K562 (cell line): ENCODE measurements around the gene CYP11A1. TPM values are rescaled to one million over a fixed set of nuclear protein-coding genes. Genes with fewer than 3 reads are reported as not detected.

ENCODE experiments used
- ATAC-seq: fragments of 200-7000 bp; cut with Tn5 transposase; 3 replicates; pipeline ENCODE4 v1.9.1; 2020; ENCODE audit warnings: moderate library complexity
- BruUV-seq: library from RNA; stranded (reverse); fragments of 400-500 nt; replicated peaks from 2 replicates; lab custom pipeline; 2021; lab: Mats Ljungman, UMichigan
- CTCF ChIA-PET: fragments of 300-600 bp; formaldehyde crosslinking; extraction: SDS; loops from one replicate; lab custom pipeline; 2021; ENCODE audit warnings: low intra/inter-chr PET ratio; lab: Yijun Ruan, JAX
- POLR2A ChIA-PET: fragments of 300-600, 350-650 bp; sonication (Branson Sonifier 250); formaldehyde crosslinking; extraction: SDS; loops from one replicate; lab custom pipeline; 2021; ENCODE audit warnings: antibody characterized with exemption, inconsistent platforms; lab: Yijun Ruan, JAX
- DNase-seq, 4 experiments: peaks; one replicate each; pipeline versions ENCODE4 v3.0.0 to v3.0.0-alpha.2; 2011 to 2018; ENCODE audit warnings: low spot score in 3 of 4, mixed read lengths in 3 of 4; ENCODE audit errors: extremely low read depth in 1 of 4
- FAIRE-seq: peaks from 2 replicates; lab custom pipeline; 2011; peaks lifted over from hg19 to GRCh38; lab: Jason Lieb, UNC
- H2AFZ ChIP-seq: 2 replicates; pipeline ENCODE4 v1.6.0; 2011; ENCODE audit warnings: low read depth, low read length, control low read depth, inconsistent platforms
- H3K27ac ChIP-seq: fragments of 200-600 bp; 3 replicates; pipeline ENCODE4 v1.8.0; 2011; ENCODE audit warnings: low read depth, mild to moderate bottlenecking, control low read depth, inconsistent platforms, low read length, moderate library complexity, mixed read lengths; ENCODE audit errors: extremely low read depth
- H3K27me3 ChIP-seq, 2 experiments: fragments of 300-600 bp in 1 of 2; 2 replicates in 1 of 2; 3 replicates in 1 of 2; pipeline versions ENCODE4 v1.6.0 to v1.8.0; 2011; ENCODE audit warnings: inconsistent platforms in 2 of 2, low read length in 2 of 2, mild to moderate bottlenecking in 1 of 2, mixed read lengths in 1 of 2, moderate library complexity in 1 of 2; ENCODE audit not compliant: control insufficient read depth in 2 of 2, insufficient read depth in 2 of 2
- H3K36me3 ChIP-seq: fragments of 300-600 bp; 3 replicates; pipeline ENCODE4 v1.8.0; 2011; ENCODE audit warnings: mild to moderate bottlenecking, low read length, inconsistent platforms; ENCODE audit not compliant: control insufficient read depth, insufficient read depth
- H3K4me1 ChIP-seq, 2 experiments: fragments of 200-600 bp in 1 of 2; replicated peaks in 1 of 2; 2 replicates in 1 of 2; 3 replicates in 1 of 2; pipeline versions ENCODE4 v1.5.1 to v1.8.0; 2011; ENCODE audit warnings: inconsistent platforms in 2 of 2, low read length in 2 of 2, mild to moderate bottlenecking in 1 of 2, mixed read lengths in 1 of 2, moderate library complexity in 1 of 2; ENCODE audit not compliant: control insufficient read depth in 2 of 2, insufficient read depth in 2 of 2
- H3K4me2 ChIP-seq: 2 replicates; pipeline ENCODE4 v1.6.1; 2011; ENCODE audit warnings: low read length, control low read depth, inconsistent platforms, mixed read lengths; ENCODE audit not compliant: insufficient read depth
- H3K4me3 ChIP-seq: fragments of 200-600 bp; sonication (generic), shearing (Covaris generic); 2 replicates; pipeline ENCODE4 v1.5.1; 2016; ENCODE audit warnings: control low read depth, inconsistent platforms
- H3K79me2 ChIP-seq: fragments of 200-600 bp; 3 replicates; pipeline ENCODE4 v1.8.0; 2011; ENCODE audit warnings: low read length, inconsistent platforms; ENCODE audit not compliant: control insufficient read depth, insufficient read depth
- H3K9ac ChIP-seq, 2 experiments: 2 replicates each; pipeline versions ENCODE4 v1.6.0 to v1.6.1; 2011; ENCODE audit warnings: low read depth in 2 of 2, low read length in 2 of 2, control low read depth in 1 of 2, inconsistent platforms in 1 of 2, mild to moderate bottlenecking in 1 of 2, mixed read lengths in 1 of 2; ENCODE audit not compliant: insufficient read depth in 1 of 2
- H3K9me1 ChIP-seq: one replicate; pipeline ENCODE4 v1.6.0; 2011; ENCODE audit warnings: inconsistent platforms, mild to moderate bottlenecking, low read length, moderate library complexity; ENCODE audit not compliant: control insufficient read depth, insufficient read depth
- H3K9me3 ChIP-seq: replicated peaks from 2 replicates; pipeline ENCODE4 v1.5.1; 2011; ENCODE audit warnings: low read depth, low read length, inconsistent platforms; ENCODE audit not compliant: control insufficient read depth, insufficient read depth
- H4K20me1 ChIP-seq: replicated peaks from 2 replicates; pipeline ENCODE4 v1.6.1; 2011; ENCODE audit warnings: low read length, inconsistent platforms, mixed read lengths; ENCODE audit not compliant: control insufficient read depth, insufficient read depth
- CEBPB ChIP-seq: fragments of 450-650 bp; IDR thresholded peaks from 2 replicates; pipeline ENCODE4 v1.6.1; 2016; ENCODE audit warnings: missing genetic modification characterization, missing compliant biosample characterization
- CEBPG ChIP-seq, 3 experiments: fragments of 200-800 bp in 1 of 3; sonication (Bioruptor generic) in 1 of 3; sonication (generic) in 1 of 3; formaldehyde crosslinking in 1 of 3; IDR thresholded peaks in 2 of 3; conservative IDR thresholded peaks in 1 of 3; 2 replicates each; pipeline versions ENCODE4 v1.6.1 to v1.8.0; 2016 to 2022; ENCODE audit warnings: missing compliant biosample characterization in 2 of 3, missing genetic modification characterization in 2 of 3, mild to moderate bottlenecking in 1 of 3, missing genetic modification reagents in 1 of 3
- ETV1 ChIP-seq: fragments of 450-650 bp; conservative IDR thresholded peaks from 2 replicates; pipeline ENCODE4 v1.6.1; 2016; ENCODE audit warnings: missing genetic modification characterization, control low read depth, low read depth, missing compliant biosample characterization
- GABPA ChIP-seq: fragments of 200-800 bp; sonication (Bioruptor generic); conservative IDR thresholded peaks from 2 replicates; pipeline ENCODE4 v1.6.1; 2016; ENCODE audit warnings: low read depth, missing genetic modification characterization, missing compliant biosample characterization
- GTF2F1 ChIP-seq: IDR thresholded peaks from 2 replicates; pipeline ENCODE4 v1.6.1; 2011; ENCODE audit warnings: low read depth, low read length, improper control_type of control experiment
- KLF1 ChIP-seq: fragments of 450-650 bp; IDR thresholded peaks from 2 replicates; pipeline ENCODE4 v1.6.1; 2016; ENCODE audit warnings: missing genetic modification characterization, missing compliant biosample characterization
- KLF6 ChIP-seq: fragments of 250-450 bp; sonication (Bioruptor Pico); IDR thresholded peaks from 2 replicates; pipeline ENCODE4 v1.4.0; 2020; ENCODE audit warnings: mild to moderate bottlenecking, moderate library complexity, borderline replicate concordance
- ZNF589 ChIP-seq: fragments of 200-800 bp; sonication (Bioruptor generic); IDR thresholded peaks from 2 replicates; pipeline ENCODE4 v1.6.1; 2016; ENCODE audit warnings: low read depth, missing genetic modification characterization, missing compliant biosample characterization
- WGBS: fragments of 100-300 bp; shearing (Covaris generic); methylation state at CpG from one replicate; pipeline ENCODE4 v1.1.6; 2016; ENCODE audit warnings: low coverage, mixed read lengths; ENCODE audit not compliant: insufficient coverage; ENCODE audit errors: missing lambda C conversion rate; 5-methylcytosine and 5-hydroxymethylcytosine counted together
- in situ Hi-C: fragments of 300-500 bp; cut with MboI; formaldehyde crosslinking; loops from 4 replicates; pipeline ENCODE4 v1.15.0; 2018; ENCODE audit warnings: inconsistent platforms, mixed read lengths
- intact Hi-C: fragments of 100-400 bp; cut with micrococcal nuclease; formaldehyde crosslinking; loops from 2 replicates; pipeline ENCODE4 v1.14.2; 2022
- polyA plus RNA-seq, 8 experiments: library from polyadenylated mRNA; depleted of rRNA in 4 of 8; stranded (reverse) in 5 of 8; unstranded in 3 of 8; fragments of >200 nt; fragmentation: Nextera tagmentation in 2 of 8; fragmentation: Illumina TruSeq in 1 of 8; extraction: Ambion mirVana in 2 of 8; extraction: Trizol in 1 of 8; gene quantifications; 2 replicates each; pipeline versions ENCODE4 v1.2.1 to v1.2.3, GENCODE V29; 2011 to 2014; ENCODE audit warnings: inconsistent platforms in 1 of 8, missing spikeins in 1 of 8
- total RNA-seq, 7 experiments: library from RNA; depleted of rRNA in 6 of 7; stranded (reverse); fragments of >200 nt in 6 of 7; fragmentation: Illumina TruSeq in 2 of 7; extraction: Trizol in 2 of 7; gene quantifications; 2 replicates each; pipeline versions ENCODE4 v1.2.1 to v1.2.3, GENCODE V29; 2011 to 2021; ENCODE audit warnings: low replicate concordance in 1 of 7

CYP11A1 gene
- total and polyA plus RNA-seq, 9 of the 15 experiments (the other 6 are each of a cell fraction or from before 2014, with no cell fraction given) = 0.06 to 0.24 (median 0.10) TPM; not detected in 4

DNA sequence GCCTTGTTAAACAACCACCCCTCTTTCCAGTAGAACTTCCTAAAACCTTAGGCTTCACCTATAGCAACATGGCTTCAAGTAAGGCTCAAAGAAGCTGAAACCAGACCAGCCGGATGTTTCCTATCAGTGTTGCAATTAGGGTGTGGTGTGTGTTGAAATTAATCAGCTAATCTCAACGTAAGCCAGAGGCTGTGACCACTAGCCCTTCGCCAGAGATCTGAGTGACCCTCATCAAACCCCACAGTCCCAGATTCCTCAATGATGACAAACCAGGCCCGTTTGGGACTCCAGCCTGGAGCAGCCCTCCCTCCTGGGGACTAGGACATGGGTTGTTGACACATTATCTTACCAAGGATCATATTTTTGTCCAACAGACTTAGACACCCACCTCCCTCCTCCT, 27.3 kb downstream of the CYP11A1 start:
- Histone ChIP-seq H3K9ac (no peak overlapping the region), H2AFZ (no peak overlapping the region), H3K9me3 (no peaks in the 10 kb centered on the region), H3K27me3 (peaks cover 20 to 83% of the 10 kb centered on the region in 2 experiments), H3K4me2 (no peak overlapping the region)
- no peak for DNase-seq
- no peak for TF ChIP-seq ZNF589
- TF ChIP-seq KLF6 (CRISPR knock-in tag) = 0 out of 2 replicates have a peak, but pooled peaks have one; percentile 35
- no peak for TF ChIP-seq CEBPG (CRISPR knock-in tag; IDR thresholded peaks at IDR 0.05)
- peak; percentile 70 to 78 for TF ChIP-seq CEBPG (tag; conservative IDR thresholded peaks at IDR 0.05 in 1 of 2, IDR thresholded peaks at IDR 0.05 in 1 of 2)
- peak; percentile 82 for TF ChIP-seq ETV1 (tag)
- TF ChIP-seq CEBPB = peak; percentile 85
- TF ChIP-seq GTF2F1 = no peak
- TF ChIP-seq GABPA (tag) = 0 out of 2 replicates have a peak, but pooled peaks have one; percentile 41
- 0 out of 2 replicates have a peak, but pooled peaks have one; percentile 47 for TF ChIP-seq KLF1
- TF ChIP-seq, all 486 proteins: peak for 6
- ATAC-seq (no peak), FAIRE-seq (peak; percentile 15)
- WGBS = 2% methylated on average over 4 of the region's 4 CpGs
- Histone ChIP-seq H3K36me3 (no peaks in the 10 kb centered on the region), H4K20me1 (peaks cover 9% of the 10 kb centered on the region), H3K4me3 (no peak overlapping the region), H3K79me2 (no peaks in the 10 kb centered on the region), H3K4me1 (peaks cover 0 to 5% of the 10 kb centered on the region in 2 experiments; a peak in 2 of 5 replicates), H3K27ac (no peak overlapping the region), H3K9me1 (peaks cover 2% of the 10 kb centered on the region)
- BruUV-seq = no TSS peak
- CTCF ChIA-PET = no interaction called here
- POLR2A ChIA-PET = interaction anchor here (0.5 to 1.4 kb wide), 2 partner anchors 10 to 72 kb away, joined by 4 read pairs; no protein-coding TSS in a partner anchor
- intact Hi-C loops (no loop called here), in situ Hi-C loops (loop anchor here (25.0 kb wide), 1 partner anchor 947 kb away; the partner anchor contains the start of gene GOLGA6D)
